DND-41 (cell line): ENCODE data around the gene BMERB1.

Experiments
- EZH2 ChIP-seq: IDR thresholded peaks from 3 replicates; pipeline ENCODE4 v1.6.1; 2012; ENCODE audit warnings: borderline replicate concordance, low read depth, mild to moderate bottlenecking, moderate library complexity, low read length, inconsistent platforms; ENCODE audit not compliant: severe bottlenecking
- TF ChIP-seq, protein P1 (sequence below): IDR thresholded peaks from 2 replicates; pipeline ENCODE4 v1.5.1; 2012; ENCODE audit warnings: borderline replicate concordance, low read length, moderate library complexity, mild to moderate bottlenecking; ENCODE audit not compliant: poor library complexity, severe bottlenecking; ENCODE audit errors: extremely low read depth

DNA sequence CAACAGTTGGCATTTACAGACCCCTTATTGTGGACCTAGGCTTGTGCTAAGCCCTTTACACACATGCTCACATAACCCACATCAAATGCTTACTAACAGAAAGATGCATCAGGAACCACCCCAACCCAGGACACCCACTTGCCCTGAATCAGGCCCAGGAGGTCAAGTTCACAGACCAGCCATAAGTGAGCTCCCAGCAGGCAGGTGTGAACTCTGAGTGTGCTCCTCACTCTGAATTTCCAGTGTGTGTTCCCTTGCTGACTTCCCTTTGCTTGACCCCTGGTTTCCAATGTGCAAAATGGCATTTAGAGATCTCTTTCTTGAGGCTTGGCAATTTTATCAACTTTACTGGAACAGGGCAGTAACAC lies 87.0 kb downstream of the BMERB1 start:
- TF ChIP-seq, protein P1, sequence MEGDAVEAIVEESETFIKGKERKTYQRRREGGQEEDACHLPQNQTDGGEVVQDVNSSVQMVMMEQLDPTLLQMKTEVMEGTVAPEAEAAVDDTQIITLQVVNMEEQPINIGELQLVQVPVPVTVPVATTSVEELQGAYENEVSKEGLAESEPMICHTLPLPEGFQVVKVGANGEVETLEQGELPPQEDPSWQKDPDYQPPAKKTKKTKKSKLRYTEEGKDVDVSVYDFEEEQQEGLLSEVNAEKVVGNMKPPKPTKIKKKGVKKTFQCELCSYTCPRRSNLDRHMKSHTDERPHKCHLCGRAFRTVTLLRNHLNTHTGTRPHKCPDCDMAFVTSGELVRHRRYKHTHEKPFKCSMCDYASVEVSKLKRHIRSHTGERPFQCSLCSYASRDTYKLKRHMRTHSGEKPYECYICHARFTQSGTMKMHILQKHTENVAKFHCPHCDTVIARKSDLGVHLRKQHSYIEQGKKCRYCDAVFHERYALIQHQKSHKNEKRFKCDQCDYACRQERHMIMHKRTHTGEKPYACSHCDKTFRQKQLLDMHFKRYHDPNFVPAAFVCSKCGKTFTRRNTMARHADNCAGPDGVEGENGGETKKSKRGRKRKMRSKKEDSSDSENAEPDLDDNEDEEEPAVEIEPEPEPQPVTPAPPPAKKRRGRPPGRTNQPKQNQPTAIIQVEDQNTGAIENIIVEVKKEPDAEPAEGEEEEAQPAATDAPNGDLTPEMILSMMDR: no peak
- TF ChIP-seq EZH2: no peak
